ENCODE measurements around the gene MAML1.
"Not testable (repeated sequence)": the region's sequence is repeated elsewhere in the genome, so short reads cannot be mapped to it uniquely, and the experiment has no call there.

The MAML1 gene

DNA sequence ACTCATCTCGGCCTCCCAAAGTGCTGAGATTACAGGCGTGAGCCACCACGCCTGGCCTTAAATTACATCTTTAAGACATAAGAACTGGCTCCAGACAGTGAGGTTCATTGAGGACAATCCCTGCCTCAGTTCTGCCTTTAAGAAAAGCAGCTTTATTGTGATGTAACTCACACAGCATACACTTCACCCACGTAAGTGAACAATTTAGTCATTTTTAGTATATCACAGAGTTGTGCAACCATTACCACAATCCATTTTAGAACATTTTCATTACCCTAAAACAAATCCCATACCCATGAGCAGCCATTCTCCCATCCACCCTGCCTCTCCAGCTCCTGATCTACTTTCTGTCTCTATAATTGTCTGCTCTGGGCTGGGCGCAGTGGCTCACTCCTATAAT, 37.2 kb downstream of the MAML1 start:
- no peak for DNase-seq

DNA sequence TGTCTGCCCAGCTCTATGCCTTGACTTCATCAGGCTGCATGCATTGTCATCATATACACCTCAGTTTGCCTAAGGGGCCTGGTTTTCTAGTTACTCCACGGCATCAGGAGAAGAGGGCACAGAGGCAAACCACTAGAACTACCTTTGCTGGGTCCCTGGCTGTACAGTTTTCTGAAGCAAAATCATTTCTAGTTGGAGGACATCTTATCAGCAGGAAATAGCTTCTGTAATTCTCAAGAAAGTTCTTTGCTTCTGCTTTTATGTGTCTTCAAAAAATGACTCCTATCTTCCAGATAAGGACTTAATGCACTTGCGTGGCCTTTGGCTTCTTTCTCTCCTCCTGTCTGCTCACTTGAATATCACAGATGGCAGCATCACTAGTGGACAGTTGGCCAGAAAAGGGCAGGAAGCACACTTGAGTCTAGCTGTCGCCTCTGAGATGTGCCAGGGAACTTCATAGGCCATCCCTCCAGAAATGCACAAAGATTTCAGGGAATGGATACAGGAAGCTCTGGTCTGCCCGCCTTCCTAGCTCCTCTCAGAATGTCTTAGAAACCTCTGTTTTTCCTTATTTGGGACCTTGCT, 38.8 kb downstream of the MAML1 start:
- no peak for DNase-seq

DNA sequence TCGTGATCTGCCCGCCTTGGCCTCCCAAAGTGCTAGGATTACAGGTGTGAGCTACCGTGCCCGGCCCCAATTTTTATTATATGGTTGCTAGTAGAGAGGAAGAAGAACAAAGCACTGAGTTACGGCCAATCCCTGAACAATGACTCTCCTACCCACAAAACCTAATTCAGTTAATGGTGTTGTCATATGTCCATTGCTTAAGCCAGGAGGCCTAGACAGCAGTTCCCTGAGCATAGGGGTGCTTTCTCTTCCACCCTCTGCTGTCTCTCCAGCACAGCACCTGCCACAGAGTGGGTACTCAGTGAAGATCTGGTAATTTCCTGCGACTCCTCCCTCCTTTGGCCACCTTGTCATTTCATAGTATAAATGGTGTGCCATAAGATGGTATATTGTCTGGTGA, 39.7 kb downstream of the MAML1 start:
- DNase-seq, result no peak

DNA sequence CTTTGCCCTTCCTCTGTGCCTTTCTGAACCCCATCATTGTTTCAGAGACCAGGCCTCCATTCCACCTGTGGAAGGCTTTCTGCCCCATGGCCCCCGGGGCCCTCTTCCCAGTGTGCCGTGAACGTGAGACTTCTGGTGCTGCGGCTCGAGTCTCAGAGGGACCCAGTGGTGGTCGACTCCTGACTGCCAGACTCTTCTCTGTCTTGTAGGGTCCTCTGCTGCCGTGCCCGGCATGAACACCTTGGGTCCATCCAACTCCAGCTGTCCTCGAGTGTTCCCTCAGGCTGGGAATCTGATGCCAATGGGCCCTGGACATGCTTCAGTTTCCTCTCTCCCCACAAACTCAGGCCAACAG, 41.0 kb downstream of the MAML1 start:
- DNase-seq, result no peak

DNA sequence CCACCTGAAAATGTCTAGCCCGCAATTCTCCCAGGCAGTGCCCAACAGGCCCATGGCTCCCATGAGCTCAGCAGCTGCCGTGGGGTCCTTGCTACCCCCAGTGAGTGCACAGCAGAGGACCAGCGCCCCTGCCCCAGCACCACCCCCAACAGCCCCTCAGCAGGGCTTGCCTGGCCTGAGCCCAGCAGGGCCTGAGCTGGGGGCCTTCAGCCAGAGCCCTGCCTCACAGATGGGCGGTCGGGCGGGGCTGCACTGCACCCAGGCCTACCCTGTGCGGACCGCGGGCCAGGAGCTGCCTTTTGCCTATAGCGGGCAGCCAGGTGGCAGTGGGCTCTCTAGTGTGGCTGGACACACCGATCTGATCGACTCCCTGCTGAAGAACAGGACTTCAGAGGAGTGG, 41.8 kb downstream of the MAML1 start:
- no peak for DNase-seq

DNA sequence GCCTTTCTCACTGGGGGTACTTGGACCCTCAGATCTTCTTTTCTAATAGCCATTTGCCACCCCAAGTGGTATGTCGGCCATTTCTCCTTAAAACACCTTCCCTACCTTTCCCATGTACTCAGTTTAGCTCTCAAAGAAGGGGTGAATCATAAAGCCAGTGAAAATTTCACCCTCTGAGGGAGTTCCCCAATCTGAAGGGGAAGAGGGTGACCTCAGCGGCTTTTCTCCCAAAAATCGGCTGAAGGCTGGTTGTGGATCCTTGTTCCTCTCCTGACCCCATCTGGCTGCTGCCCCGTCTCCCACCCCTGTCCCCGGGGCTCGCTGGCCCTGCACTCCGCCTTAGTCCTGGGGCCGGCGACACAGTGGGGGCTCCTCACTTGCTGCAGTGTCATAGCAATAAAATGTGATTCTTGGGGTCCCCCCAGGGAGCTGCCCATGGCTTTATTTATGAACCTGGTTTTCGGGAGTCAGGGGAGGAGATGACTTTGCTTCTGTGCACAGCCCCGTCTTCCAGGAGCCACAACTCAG, 43.9 kb downstream of the MAML1 start:
- DNase-seq, result no peak

DNA sequence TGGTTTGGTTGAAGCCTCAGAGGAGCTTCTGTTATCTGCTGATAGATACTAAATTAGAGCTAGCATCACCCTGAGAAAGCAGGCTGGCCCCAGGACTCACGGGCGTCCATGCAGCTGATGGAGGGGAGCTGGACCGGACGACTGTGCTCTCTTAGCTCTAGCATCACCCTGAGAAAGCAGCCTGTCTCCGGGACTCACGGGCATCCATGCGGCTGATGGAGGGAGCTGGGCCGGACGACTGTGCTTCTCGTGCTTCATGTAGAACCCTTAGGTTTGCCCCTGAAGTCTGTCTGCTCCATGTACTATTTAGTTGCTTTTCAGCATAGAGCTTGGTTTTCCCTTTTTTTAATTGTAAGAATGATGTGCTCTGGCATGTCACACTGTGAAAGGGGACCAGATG, 44.8 kb downstream of the MAML1 start:
- no peak for DNase-seq

DNA sequence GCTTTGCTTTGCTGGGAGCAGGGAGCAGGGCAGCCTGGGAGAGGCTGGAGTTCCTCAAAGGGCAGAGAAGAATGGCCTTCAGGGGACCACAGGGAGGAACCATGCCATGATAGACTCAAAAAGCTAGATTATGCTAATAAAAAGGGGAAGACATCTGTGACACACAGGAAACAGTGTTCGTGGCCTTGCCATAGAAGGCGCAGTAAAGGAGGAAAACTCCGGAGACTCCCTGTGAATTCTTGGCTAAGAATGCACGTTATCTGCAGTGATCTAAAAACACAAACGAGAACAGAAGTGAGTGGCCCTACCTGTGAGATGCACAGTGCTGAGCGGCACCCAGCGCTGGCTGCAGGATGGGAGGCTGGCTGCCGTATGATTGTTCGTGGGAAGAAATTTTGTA, 45.3 kb downstream of the MAML1 start:
- no peak for DNase-seq

DNA sequence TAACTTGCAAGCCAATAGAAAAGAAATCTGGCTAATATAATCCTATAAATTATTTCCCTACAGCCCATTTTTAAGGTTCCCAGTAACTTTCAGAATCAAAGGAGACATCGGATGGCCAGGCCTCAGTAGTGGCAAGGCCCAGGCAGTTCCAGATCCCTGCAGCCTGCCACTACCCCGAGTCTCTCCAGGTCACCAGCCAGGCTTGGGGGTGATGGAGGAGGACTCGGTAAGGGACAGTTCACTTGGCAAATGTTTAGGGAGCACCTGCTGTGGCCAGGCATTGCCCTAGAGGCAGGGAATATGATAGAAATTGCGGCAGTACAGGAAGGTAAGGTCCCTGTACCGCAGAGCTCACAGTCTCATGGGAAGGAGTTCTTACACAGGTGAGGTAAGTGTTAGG, 46.0 kb downstream of the MAML1 start:
- no peak for DNase-seq

DNA sequence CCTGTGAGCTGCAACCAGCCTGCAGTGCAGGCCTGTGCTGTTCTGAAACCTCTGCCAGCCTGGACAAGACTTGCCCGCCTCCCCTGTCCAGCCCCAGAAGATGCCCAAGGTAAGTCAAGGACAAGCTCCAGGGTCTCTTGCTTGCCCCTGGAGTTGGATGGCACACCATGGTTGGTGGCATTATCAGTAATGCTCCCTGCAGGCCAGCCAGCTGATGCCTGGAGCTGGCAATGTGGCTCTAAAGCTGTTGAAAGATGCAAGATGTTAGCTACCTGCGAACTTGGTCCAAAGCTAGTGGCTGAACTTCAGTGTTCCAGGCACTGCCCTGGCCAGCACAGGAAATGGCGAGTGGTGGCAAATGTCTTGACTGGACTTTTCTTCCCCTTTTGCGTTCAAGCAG, 47.2 kb downstream of the MAML1 start:
- DNase-seq, result no peak

DNA sequence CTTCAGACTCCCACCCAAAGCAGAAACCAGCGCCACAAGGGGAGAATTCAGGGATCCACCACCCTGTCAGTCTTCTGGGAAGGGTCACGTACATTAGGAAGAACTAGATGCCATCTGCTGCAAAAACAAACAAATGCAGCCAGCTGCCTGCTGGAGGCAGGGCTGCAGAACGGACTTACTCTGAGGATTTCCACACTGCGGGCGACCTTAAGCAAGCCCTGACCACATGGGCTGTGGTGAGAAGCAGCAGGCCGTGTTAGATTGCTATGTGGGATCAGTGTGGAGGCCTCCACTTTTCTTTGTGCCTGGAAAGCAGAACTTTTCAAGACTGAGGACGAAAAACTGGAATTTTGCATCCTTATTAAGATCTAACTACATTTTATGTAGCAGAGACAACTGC, 47.7 kb downstream of the MAML1 start:
- DNase-seq, result no peak

DNA sequence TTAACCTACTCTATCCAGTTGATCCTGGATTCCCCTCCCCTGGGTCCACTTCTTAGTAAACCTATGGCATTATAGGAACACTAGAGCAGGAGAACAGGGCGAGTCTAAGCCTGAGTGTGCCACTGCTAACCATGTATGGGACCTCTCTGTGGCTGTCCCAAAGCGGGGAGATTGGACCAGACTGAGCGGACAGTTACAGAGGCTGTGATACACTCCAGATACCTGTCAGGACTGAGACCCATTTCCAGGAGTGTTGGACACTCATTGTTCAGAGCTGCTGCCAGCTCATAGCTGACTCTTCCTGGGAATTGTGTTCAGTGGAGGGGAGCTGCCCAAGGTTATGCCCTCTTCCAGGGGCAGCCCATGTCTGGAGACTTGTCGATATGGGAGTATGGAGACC, 49.2 kb downstream of the MAML1 start:
- DNase-seq, result no peak

DNA sequence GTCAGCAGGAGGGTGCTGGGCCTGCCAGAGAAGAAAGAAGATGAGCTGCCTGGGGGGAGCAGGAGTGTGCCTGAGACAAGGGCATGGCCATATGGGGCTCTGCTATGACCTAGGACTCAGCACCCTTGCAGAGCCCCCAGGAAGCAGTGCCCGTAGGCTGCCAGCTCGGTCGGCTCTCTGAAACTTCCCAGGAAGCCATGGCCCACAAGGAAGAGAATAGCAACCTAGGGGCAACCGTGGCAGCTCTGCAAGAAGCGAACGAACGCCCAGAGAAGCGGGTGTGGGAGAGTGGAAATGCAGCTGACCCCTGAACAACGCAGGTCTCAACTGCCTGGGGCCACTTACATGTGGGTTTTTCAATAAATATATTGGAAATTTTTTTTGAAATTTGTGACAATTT, 50.5 kb downstream of the MAML1 start:
- no peak for DNase-seq

DNA sequence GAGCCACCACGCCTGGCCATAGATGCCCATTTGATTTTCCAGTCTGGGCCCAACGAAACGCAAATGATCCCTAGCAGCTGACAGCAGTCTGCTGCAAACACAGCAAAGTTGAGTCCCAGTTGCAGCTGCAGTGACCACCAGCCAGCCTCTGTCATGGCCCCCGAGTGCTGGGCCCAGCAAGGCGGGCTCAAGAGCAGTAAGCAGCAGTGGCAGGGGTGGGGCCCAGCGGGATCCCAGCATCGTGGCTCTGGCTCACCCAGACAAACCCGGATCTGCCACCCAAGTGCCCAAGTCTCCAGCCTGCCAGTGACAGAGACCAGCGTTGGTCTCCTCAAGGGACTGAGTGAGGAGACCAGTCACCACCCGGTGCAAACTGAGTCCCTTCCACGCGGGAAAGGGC, 54.2 kb downstream of the MAML1 start:
- DNase-seq, result no peak

DNA sequence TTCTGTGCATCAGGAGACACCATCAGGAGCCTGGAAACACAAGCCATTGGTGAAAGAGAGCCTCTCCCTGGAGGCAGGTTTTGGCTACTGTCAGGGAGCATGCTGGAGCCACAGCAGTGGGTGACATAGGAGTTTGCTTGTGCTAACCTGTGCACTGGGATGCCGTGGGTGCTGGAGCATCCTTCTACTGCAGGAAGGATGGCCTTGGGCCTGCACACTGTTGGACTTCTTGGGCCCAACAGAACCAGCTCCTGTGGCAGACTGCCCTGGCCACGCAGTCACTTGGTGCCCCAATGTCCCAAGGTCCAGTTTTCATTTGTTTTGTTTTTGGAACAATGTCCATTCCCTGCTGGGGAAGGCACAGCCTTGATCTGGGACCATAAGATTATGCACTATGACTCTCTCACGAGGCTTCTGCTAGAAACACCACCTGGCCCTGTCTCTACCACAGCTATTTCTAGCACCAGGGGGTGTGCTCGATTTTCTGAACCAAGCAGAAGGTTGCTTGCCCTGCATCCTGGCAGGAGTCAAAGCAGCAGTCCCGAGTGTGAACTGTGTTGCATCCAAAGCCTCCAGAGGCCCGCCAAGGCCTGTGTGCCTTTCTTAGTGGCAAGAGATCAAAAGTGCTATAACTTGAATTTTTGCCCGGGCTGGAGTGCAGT, 55.7 kb downstream of the MAML1 start:
- DNase-seq, result no peak

DNA sequence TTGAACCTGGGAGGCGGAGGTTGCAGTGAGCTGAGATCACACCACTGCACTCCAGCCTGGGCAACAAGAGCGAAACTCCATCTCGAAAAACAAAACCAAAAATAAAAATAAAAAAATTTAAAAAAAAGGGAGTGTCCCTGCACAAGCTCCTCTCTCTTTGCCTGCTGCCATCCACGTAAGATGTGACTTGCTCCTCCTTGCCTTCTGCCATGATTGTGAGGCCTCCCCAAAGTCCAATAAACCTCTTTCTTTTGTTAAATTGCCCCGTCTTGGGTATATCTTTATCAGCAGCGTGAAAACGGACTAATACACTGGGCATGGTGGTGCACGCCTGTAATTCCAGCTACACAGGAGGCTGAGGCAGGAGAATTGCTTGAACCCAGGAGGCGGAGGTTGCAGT, 56.7 kb downstream of the MAML1 start:
- not testable (repeated sequence) for DNase-seq

DNA sequence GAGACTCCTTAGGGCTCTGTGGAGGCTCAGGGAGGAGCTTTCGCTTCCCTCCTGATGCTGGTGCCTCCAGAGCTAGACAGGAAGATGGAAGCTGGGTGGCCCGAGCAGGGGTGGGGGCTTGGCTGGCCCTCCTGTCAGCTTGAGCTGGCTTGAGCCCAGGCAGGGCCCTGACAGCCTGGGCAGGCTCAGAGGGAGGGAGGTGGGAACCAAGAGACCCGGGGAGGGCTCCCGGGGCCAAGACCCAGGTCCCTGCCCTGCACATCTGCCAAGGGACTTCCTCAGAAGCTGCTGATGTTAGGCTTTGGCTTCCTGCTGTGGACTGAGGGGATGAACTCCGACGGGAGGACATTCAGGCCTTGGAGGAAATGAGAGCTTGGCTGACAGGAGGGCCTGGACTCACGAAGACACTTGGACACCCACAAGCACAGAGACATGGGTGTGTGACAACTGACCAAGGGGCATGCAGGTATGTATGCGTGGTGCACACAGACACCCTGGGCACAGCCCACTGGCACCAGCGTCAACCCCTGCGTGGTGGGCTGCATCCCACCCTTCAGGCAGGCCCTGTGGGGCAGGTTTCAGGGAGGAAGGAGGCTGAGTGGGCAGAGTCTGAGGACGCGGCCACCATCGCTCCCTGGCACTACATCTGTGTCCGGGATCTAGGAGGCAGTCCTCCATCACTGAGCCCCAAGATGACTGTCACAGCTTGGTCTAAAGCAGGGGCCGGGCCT, 59.4 kb downstream of the MAML1 start:
- no peak for DNase-seq

DNA sequence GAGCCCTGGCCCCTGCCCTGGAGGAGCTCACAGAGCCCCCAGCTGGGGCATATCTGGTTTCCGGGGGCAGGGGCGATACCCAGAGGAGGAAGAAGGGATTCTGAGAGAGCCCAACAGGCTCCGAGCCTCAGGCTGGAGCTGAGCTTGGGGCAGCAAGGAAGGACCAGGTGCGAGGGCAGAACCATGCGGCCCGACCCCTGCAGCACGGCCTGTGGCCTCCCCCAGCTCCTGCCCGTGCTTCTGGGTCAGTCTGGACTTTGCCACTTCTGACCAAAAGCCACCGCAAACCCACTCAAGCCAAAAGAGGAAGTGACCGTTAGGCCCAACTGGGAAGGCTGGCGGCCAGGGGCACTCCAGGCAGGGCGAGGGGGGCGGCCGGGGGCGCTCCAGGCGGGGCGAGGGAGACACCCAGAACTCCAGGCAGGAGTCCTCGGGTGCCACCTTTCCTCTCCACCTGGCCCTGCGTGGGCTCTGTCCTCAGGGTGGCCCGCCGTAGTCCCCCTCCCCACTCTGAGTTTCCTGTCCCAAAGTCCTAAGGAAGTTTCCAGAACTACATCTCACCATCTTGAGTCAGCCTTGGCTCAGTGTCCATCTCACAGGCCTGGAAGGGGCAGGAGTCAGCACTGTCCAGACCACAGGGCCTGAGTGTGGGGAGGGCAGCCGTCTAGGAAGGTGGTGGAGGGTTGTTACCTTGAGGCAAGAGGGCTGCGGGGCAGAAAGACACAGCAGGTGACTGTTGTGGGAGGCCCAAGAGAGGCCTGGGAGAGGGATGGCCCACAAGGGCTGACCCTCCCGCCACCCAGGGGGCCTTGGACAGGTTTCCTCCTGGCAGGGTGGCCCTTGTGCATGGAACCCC, 60.2 kb downstream of the MAML1 start:
- DNase-seq, result no peak

DNA sequence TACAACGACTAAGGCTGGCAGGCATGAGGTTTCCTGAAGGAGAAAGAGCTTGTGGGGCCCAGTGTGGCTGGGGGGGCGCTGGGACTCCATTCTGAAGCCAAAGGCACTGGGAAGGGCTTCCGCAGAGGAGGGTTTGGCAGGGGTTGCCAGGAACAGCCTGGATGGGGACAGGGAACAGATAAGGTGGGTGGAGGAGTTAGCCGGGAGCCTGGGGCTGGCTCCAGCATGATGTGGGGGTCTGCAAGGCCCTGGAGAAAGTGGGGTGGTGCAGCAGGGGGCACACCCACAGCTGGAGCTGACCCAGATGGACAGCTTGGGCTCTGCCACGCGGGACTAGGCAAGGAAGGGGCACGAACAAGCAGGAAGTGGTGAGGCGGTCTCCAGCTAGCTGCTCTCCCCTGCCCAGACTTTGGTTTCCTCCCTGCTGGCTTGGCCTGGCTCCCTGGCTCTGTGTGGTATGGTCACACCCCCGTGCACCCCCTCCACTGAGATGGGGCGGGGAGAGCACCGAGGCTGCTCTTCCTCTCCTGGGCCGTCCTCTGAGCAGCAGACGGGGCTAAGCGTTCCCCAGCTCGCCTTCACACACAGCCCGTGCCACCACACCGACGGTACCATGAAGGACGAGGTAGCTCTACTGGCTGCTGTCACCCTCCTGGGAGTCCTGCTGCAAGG, 61.0 kb downstream of the MAML1 start, which contains the start of gene LTC4S:
LTC4S (plus strand) TSS at position 519 of the 672 bp plus-strand sequence; CDS start at position 614, 95 bp downstream.
- DNase-seq, result no peak

DNA sequence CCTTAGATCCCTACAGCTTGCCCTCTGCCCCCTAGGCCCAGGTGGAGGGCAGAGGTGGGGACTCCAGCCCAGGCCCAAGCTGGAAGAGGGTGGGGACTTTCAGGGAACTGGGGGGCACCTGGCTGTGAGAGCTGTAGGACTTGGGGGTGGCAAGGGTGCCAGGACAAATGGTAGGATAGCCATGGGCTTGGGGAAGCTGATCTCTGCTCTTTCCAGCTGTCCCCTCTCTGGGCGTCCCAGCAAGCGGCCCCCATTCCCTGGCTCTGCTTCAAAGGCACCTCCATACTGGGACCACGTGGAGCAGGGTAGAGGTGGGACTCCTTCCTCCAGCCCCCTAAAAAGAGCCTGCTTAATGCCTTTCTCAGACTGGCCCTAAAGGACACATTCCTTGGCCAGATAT, 61.5 kb downstream of the MAML1 start:
- DNase-seq, result no peak

DNA sequence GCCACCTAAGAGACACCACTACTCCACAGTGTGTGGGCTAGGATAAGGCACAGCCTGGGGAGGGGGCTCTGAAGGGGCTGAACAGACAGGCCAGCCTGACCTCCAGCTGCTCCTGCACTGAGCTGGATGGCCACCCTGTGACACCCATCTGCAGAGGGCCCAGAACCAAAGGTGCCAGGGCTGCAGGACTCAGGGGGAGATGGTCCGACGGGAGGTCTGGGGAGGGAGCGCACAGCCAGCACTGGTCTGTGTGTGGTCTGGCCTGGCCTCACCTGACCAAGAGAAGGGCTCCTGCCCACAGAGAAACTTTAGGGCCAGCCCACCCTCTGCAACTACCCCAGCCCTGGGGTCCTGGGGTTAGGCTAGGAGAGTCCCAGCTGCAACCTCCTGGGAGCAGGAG, 62.0 kb downstream of the MAML1 start:
- no peak for DNase-seq

DNA sequence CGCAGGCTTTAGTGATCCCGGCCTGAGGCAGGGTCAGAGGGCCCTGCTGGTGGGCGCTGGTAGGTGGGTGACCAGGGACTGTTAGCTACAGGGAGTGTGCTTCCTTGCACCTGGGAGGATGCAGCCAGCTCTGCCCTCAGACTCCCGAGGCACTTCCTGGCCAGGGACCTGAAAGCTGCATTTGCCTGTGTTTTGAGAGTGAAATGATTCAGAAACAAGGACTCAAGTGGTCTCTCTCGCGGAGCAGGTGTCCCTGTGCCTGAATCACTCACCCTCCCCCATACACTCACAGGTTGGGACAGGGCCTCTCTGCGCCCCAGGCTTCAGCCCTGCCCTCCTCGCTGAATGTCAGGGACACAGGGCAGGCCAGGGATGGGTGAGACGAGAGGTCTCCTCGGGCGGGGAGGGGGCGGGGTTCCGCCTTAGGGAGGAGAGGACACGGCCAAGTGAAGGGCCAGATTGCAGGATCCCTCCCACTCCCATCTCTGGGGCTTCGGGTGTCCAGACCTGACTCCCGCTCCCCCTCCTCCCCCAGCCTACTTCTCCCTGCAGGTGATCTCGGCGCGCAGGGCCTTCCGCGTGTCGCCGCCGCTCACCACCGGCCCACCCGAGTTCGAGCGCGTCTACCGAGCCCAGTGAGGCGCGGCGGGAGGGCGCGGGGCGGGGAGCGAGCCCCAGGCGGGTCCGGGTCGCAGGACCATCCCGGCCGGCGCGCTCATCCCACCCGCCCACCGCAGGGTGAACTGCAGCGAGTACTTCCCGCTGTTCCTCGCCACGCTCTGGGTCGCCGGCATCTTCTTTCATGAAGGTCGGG, 62.6 kb downstream of the MAML1 start:
- no peak for DNase-seq
